CD4-positive, alpha-beta memory T cell (primary cell): ENCODE results near the gene PYGL. TPM values are rescaled to one million over a fixed set of nuclear protein-coding genes. Genes with fewer than 3 reads are reported as not detected.

Source experiments
- CTCF ChIA-PET: fragments of 350-600 bp; sonication (Branson Sonifier 250); formaldehyde crosslinking; loops from one replicate; lab custom pipeline; 2021; ENCODE audit warnings: inconsistent platforms; ENCODE audit not compliant: partially characterized antibody; lab: Charles Lee
- POLR2A ChIA-PET: fragments of 350-600 bp; sonication (Branson Sonifier 250); formaldehyde crosslinking; loops from one replicate; lab custom pipeline; 2021; ENCODE audit not compliant: partially characterized antibody; lab: Charles Lee
- DNase-seq, 5 donors: peaks; one replicate each; pipeline versions ENCODE4 v3.0.0 to v3.0.0-alpha.2; 2020 to 2022; ENCODE audit warnings: mixed read lengths in 1 of 5
- H3K27ac ChIP-seq: one replicate; pipeline ENCODE4 v1.7.0; 2013; ENCODE audit warnings: low read depth, low read length
- H3K27me3 ChIP-seq: 2 replicates; pipeline ENCODE4 v1.7.0; 2013; ENCODE audit warnings: mild to moderate bottlenecking, low read length, moderate library complexity; ENCODE audit not compliant: insufficient read depth
- H3K36me3 ChIP-seq: 2 replicates; pipeline ENCODE4 v1.7.0; 2013; ENCODE audit warnings: mild to moderate bottlenecking, low read length, moderate library complexity; ENCODE audit not compliant: insufficient read depth
- H3K4me1 ChIP-seq: 2 replicates; pipeline ENCODE4 v1.7.0; 2013; ENCODE audit warnings: mild to moderate bottlenecking, low read length, moderate library complexity; ENCODE audit not compliant: insufficient read depth
- H3K4me3 ChIP-seq, 2 donors: one replicate each; pipeline ENCODE4 v1.7.0; 2013; ENCODE audit warnings: low read length in 2 of 2, mild to moderate bottlenecking in 1 of 2
- H3K9me3 ChIP-seq, 2 donors: one replicate each; pipeline ENCODE4 v1.7.0; 2013; ENCODE audit warnings: low read length in 2 of 2, control low read depth in 1 of 2; ENCODE audit not compliant: control insufficient read depth in 1 of 2
- H3K27ac Mint-ChIP-seq, 7 donors: one replicate each; pipeline ENCODE4 v1.8.0; 2020 to 2021; ENCODE audit warnings: mixed read lengths in 7 of 7, mild to moderate bottlenecking in 6 of 7, inconsistent platforms in 3 of 7, moderate library complexity in 3 of 7
- H3K27me3 Mint-ChIP-seq, 2 donors: one replicate each; pipeline ENCODE4 v1.8.0; 2020 to 2021; ENCODE audit warnings: mixed read lengths in 2 of 2
- H3K36me3 Mint-ChIP-seq, 2 donors: one replicate each; pipeline ENCODE4 v1.8.0; 2020 to 2021; ENCODE audit warnings: mixed read lengths in 2 of 2, inconsistent platforms in 1 of 2, mild to moderate bottlenecking in 1 of 2
- H3K4me1 Mint-ChIP-seq, 4 donors: one replicate each; pipeline ENCODE4 v1.8.0; 2020 to 2021; ENCODE audit warnings: mixed read lengths in 4 of 4, mild to moderate bottlenecking in 1 of 4
- H3K4me3 Mint-ChIP-seq, 8 donors: one replicate each; pipeline ENCODE4 v1.8.0; 2020 to 2021; ENCODE audit warnings: mixed read lengths in 8 of 8, mild to moderate bottlenecking in 7 of 8, moderate library complexity in 6 of 8, inconsistent platforms in 3 of 8
- H3K9me3 Mint-ChIP-seq, 8 donors: one replicate each; pipeline ENCODE4 v1.8.0; 2020 to 2021; ENCODE audit warnings: mixed read lengths in 8 of 8, mild to moderate bottlenecking in 5 of 8, inconsistent platforms in 3 of 8, moderate library complexity in 1 of 8
- intact Hi-C: fragments of 100-400 bp; cut with micrococcal nuclease; formaldehyde crosslinking; loops from one replicate; pipeline ENCODE4 v1.15.1; 2023
- polyA plus RNA-seq, 2 donors: library from polyadenylated mRNA; unstranded; fragments of 300-500 nt; fragmentation: Illumina TruSeq; gene quantifications; one replicate each; pipeline ENCODE4 v1.2.3, GENCODE V29; 2021
- total RNA-seq, 2 experiments: library from RNA; stranded (reverse); gene quantifications; one replicate each; pipeline ENCODE4 v1.2.3, GENCODE V29; 2021

The PYGL gene
- total and polyA plus RNA-seq, 4 experiments from 2014 or later: 0.61 to 0.72 TPM; not detected in 2

- intact Hi-C loops: loop anchor here (5.0 kb wide), 1 partner anchor 128 kb away; no protein-coding TSS in a partner anchor
- ChIA-PET CTCF (interaction anchor here (1.1 to 1.4 kb wide), 4 partner anchors 48 to 322 kb away, joined by 3 to 4 read pairs (median 3); no protein-coding TSS in a partner anchor), POLR2A (no interaction called here)
These were observed 79.3 kb downstream of the PYGL start for GRCh38 chr14:50864946-50865345.

GRCh38 chr14:50864237-50864636, 80.0 kb downstream of the PYGL start:
- H3K9me3 Mint-ChIP-seq: peaks cover 0 to 2% (median 0%) of the 10 kb centered on the region in 8 donors
- no peaks in the 10 kb centered on the region for H3K36me3 ChIP-seq
- peaks cover 2 to 12% (median 7%) of the 10 kb centered on the region in 4 donors for H3K4me1 Mint-ChIP-seq
- H3K36me3 Mint-ChIP-seq: no peaks in the 10 kb centered on the region
- no peak for DNase-seq
- CTCF ChIA-PET: interaction anchor here (0.6 to 1.4 kb wide), 2 partner anchors 127 to 319 kb away, joined by 3 read pairs; no protein-coding TSS in a partner anchor
- H3K27me3 ChIP-seq: peaks cover 6% of the 10 kb centered on the region
- H3K4me3 ChIP-seq: no peak overlapping the region
- H3K9me3 ChIP-seq: no peaks in the 10 kb centered on the region
- peaks cover 17 to 21% of the 10 kb centered on the region in 2 donors for H3K27me3 Mint-ChIP-seq
- peaks cover 11% of the 10 kb centered on the region for H3K4me1 ChIP-seq
- no peak overlapping the region for H3K27ac ChIP-seq
- intact Hi-C loops: loop anchor here (5.0 kb wide), 1 partner anchor 127 kb away; no protein-coding TSS in a partner anchor
- no peak overlapping the region for H3K27ac Mint-ChIP-seq
- POLR2A ChIA-PET: no interaction called here
- no peak overlapping the region for H3K4me3 Mint-ChIP-seq

More at GRCh38 chr14:50864946-50865345, 79.3 kb downstream of the PYGL start:
- Mint-ChIP-seq H3K27ac (no peak overlapping the region), H3K9me3 (no peaks in the 10 kb centered on the region), H3K27me3 (peaks cover 24 to 26% of the 10 kb centered on the region in 2 donors), H3K36me3 (no peaks in the 10 kb centered on the region), H3K4me3 (no peak overlapping the region), H3K4me1 (peaks cover 2 to 8% (median 5%) of the 10 kb centered on the region in 4 donors)
- Histone ChIP-seq H3K36me3 (no peaks in the 10 kb centered on the region), H3K27ac (no peak overlapping the region), H3K9me3 (no peaks in the 10 kb centered on the region), H3K4me1 (peaks cover 4% of the 10 kb centered on the region), H3K27me3 (peaks cover 13% of the 10 kb centered on the region), H3K4me3 (no peak overlapping the region)
- no peak for DNase-seq

- DNase-seq: no peak
- Mint-ChIP-seq H3K4me3 (no peak overlapping the region), H3K36me3 (no peaks in the 10 kb centered on the region), H3K4me1 (peaks cover 2 to 16% (median 10%) of the 10 kb centered on the region in 4 donors), H3K9me3 (peaks cover 0 to 2% (median 0%) of the 10 kb centered on the region in 8 donors), H3K27me3 (peaks cover 3 to 6% of the 10 kb centered on the region in 2 donors), H3K27ac (no peak overlapping the region)
- POLR2A ChIA-PET: no interaction called here
- CTCF ChIA-PET: interaction anchor here (0.9 to 9.0 kb wide), 15 partner anchors 11 to 319 kb away, joined by 3 to 225 read pairs (median 27); no protein-coding TSS in a partner anchor
- no peaks in the 10 kb centered on the region for H3K27me3 ChIP-seq
- peaks cover 13% of the 10 kb centered on the region for H3K4me1 ChIP-seq
- no peak overlapping the region for H3K27ac ChIP-seq
- no peak overlapping the region for H3K4me3 ChIP-seq
- H3K9me3 ChIP-seq: no peaks in the 10 kb centered on the region
- no peaks in the 10 kb centered on the region for H3K36me3 ChIP-seq
- intact Hi-C loops: loop anchor here (5.0 kb wide), 1 partner anchor 125 kb away; no protein-coding TSS in a partner anchor
These were observed 82.2 kb downstream of the PYGL start for GRCh38 chr14:50862036-50862570.

- CTCF ChIA-PET: interaction anchor here (0.6 to 9.0 kb wide), 68 partner anchors 7 to 1168 kb away, joined by 3 to 225 read pairs (median 6); partner anchors contain the start of genes ABHD12B and MAP4K5
These were observed 83.7 kb downstream of the PYGL start for GRCh38 chr14:50860478-50861086.

GRCh38 chr14:50859296-50859624, 85.0 kb downstream of the PYGL start:
- no peak for DNase-seq
- H3K9me3 Mint-ChIP-seq: peaks cover 0 to 2% (median 0%) of the 10 kb centered on the region in 8 donors
- H3K4me1 Mint-ChIP-seq: peaks cover 2 to 16% (median 8%) of the 10 kb centered on the region in 4 donors
- Histone ChIP-seq H3K27ac (no peak overlapping the region), H3K4me3 (peak overlapping the region in 1 of 2 donors; percentile 84), H3K36me3 (no peaks in the 10 kb centered on the region), H3K27me3 (no peaks in the 10 kb centered on the region), H3K4me1 (peaks cover 13% of the 10 kb centered on the region), H3K9me3 (no peaks in the 10 kb centered on the region)
- H3K4me3 Mint-ChIP-seq: peak overlapping the region; percentile 51 to 95 (median 94)
- peak overlapping the region; percentile 8 to 78 (median 67) for H3K27ac Mint-ChIP-seq
- ChIA-PET POLR2A (interaction anchor here (0.6 to 3.4 kb wide), 12 partner anchors 8 to 547 kb away, joined by 3 to 48 read pairs (median 5); partner anchors contain the start of genes DMAC2L, L2HGDH, NIN and TMX1), CTCF (interaction anchor here (0.8 to 9.0 kb wide), 34 partner anchors 8 to 538 kb away, joined by 3 to 225 read pairs (median 14); partner anchors contain the start of gene ABHD12B)
- no peaks in the 10 kb centered on the region for H3K27me3 Mint-ChIP-seq
- no peaks in the 10 kb centered on the region for H3K36me3 Mint-ChIP-seq
- intact Hi-C loops: no loop called here

More at GRCh38 chr14:50860478-50861086, 83.7 kb downstream of the PYGL start:
- intact Hi-C loops: loop anchor here (1.0 to 5.0 kb wide), 7 partner anchors 29 to 540 kb away; partner anchors contain the start of gene NIN
- peaks cover 2 to 16% (median 9%) of the 10 kb centered on the region in 4 donors for H3K4me1 Mint-ChIP-seq
- no peaks in the 10 kb centered on the region for H3K36me3 Mint-ChIP-seq
- peaks cover 0 to 2% (median 0%) of the 10 kb centered on the region in 8 donors for H3K9me3 Mint-ChIP-seq
- H3K27me3 Mint-ChIP-seq: no peaks in the 10 kb centered on the region
- Histone ChIP-seq H3K36me3 (no peaks in the 10 kb centered on the region), H3K4me1 (peaks cover 13% of the 10 kb centered on the region), H3K27ac (peak overlapping the region; percentile 40), H3K4me3 (peak overlapping the region; percentile 67 to 84), H3K9me3 (no peaks in the 10 kb centered on the region), H3K27me3 (no peaks in the 10 kb centered on the region)
- DNase-seq: peak; percentile 82 to 89 (median 86)
- POLR2A ChIA-PET: interaction anchor here (1.0 to 3.4 kb wide), 16 partner anchors 9 to 380 kb away, joined by 3 to 48 read pairs (median 5); partner anchors contain the start of genes NIN and TMX1
- peak overlapping the region; percentile 78 to 93 (median 91) for H3K27ac Mint-ChIP-seq
- peak overlapping the region; percentile 88 to 95 (median 94) for H3K4me3 Mint-ChIP-seq

GRCh38 chr14:50856660-50857059, 87.6 kb downstream of the PYGL start:
- no peaks in the 10 kb centered on the region for H3K36me3 ChIP-seq
- no peaks in the 10 kb centered on the region for H3K27me3 ChIP-seq
- intact Hi-C loops: no loop called here
- ChIA-PET POLR2A (no interaction called here), CTCF (interaction anchor here (0.7 to 9.0 kb wide), 5 partner anchors 70 to 1472 kb away, joined by 3 to 225 read pairs (median 6); no protein-coding TSS in a partner anchor)
- H3K4me3 Mint-ChIP-seq: no peak overlapping the region
- H3K4me3 ChIP-seq: no peak overlapping the region
- H3K9me3 Mint-ChIP-seq: peaks cover 0 to 2% (median 0%) of the 10 kb centered on the region in 8 donors
- H3K27me3 Mint-ChIP-seq: no peaks in the 10 kb centered on the region
- DNase-seq: no peak
- H3K9me3 ChIP-seq: no peaks in the 10 kb centered on the region
- peak overlapping the region in 1 of 7 donors; percentile 13 for H3K27ac Mint-ChIP-seq
- no peak overlapping the region for H3K27ac ChIP-seq
- peaks cover 4 to 16% (median 8%) of the 10 kb centered on the region in 4 donors for H3K4me1 Mint-ChIP-seq
- no peaks in the 10 kb centered on the region for H3K36me3 Mint-ChIP-seq
- peaks cover 13% of the 10 kb centered on the region for H3K4me1 ChIP-seq
